HEK293 (cell line): ENCODE data around the gene DKKL1.

ENCODE experiments used
- ZBTB21 ChIP-seq: fragments of 450-650 bp; formaldehyde crosslinking; IDR thresholded peaks from 2 replicates; pipeline ENCODE4 v1.5.1; 2017; ENCODE audit warnings: missing biosample characterization, missing genetic modification characterization
- ZBTB7A ChIP-seq: fragments of 450-650 bp; formaldehyde crosslinking; IDR thresholded peaks from 2 replicates; pipeline ENCODE4 v1.5.1; 2016; ENCODE audit warnings: low read depth, missing biosample characterization, missing genetic modification characterization
- ZNF558 ChIP-seq: fragments of 450-650 bp; formaldehyde crosslinking; IDR thresholded peaks from 2 replicates; pipeline ENCODE4 v1.5.1; 2016; ENCODE audit warnings: missing biosample characterization, missing genetic modification characterization
- TF ChIP-seq, protein P1 (sequence below): fragments of 450-650 bp; formaldehyde crosslinking; IDR thresholded peaks from 2 replicates; pipeline ENCODE4 v1.5.1; 2016; ENCODE audit warnings: missing biosample characterization, missing genetic modification characterization
- TF ChIP-seq, protein P2 (sequence below): fragments of 450-650 bp; formaldehyde crosslinking; IDR thresholded peaks from 2 replicates; pipeline ENCODE4 v1.5.1; 2016; ENCODE audit warnings: missing biosample characterization, missing genetic modification characterization

GRCh38 chr19:49380391-49380790 is 16.7 kb downstream of the DKKL1 start:
- TF ChIP-seq ZBTB21 (tag by site-specific recombination) (no peak), ZNF558 (tag by site-specific recombination) (no peak), ZBTB7A (tag by site-specific recombination) (no peak)
- TF ChIP-seq, protein P1, sequence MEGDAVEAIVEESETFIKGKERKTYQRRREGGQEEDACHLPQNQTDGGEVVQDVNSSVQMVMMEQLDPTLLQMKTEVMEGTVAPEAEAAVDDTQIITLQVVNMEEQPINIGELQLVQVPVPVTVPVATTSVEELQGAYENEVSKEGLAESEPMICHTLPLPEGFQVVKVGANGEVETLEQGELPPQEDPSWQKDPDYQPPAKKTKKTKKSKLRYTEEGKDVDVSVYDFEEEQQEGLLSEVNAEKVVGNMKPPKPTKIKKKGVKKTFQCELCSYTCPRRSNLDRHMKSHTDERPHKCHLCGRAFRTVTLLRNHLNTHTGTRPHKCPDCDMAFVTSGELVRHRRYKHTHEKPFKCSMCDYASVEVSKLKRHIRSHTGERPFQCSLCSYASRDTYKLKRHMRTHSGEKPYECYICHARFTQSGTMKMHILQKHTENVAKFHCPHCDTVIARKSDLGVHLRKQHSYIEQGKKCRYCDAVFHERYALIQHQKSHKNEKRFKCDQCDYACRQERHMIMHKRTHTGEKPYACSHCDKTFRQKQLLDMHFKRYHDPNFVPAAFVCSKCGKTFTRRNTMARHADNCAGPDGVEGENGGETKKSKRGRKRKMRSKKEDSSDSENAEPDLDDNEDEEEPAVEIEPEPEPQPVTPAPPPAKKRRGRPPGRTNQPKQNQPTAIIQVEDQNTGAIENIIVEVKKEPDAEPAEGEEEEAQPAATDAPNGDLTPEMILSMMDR (tag by site-specific recombination), result no peak
- TF ChIP-seq, protein P2, sequence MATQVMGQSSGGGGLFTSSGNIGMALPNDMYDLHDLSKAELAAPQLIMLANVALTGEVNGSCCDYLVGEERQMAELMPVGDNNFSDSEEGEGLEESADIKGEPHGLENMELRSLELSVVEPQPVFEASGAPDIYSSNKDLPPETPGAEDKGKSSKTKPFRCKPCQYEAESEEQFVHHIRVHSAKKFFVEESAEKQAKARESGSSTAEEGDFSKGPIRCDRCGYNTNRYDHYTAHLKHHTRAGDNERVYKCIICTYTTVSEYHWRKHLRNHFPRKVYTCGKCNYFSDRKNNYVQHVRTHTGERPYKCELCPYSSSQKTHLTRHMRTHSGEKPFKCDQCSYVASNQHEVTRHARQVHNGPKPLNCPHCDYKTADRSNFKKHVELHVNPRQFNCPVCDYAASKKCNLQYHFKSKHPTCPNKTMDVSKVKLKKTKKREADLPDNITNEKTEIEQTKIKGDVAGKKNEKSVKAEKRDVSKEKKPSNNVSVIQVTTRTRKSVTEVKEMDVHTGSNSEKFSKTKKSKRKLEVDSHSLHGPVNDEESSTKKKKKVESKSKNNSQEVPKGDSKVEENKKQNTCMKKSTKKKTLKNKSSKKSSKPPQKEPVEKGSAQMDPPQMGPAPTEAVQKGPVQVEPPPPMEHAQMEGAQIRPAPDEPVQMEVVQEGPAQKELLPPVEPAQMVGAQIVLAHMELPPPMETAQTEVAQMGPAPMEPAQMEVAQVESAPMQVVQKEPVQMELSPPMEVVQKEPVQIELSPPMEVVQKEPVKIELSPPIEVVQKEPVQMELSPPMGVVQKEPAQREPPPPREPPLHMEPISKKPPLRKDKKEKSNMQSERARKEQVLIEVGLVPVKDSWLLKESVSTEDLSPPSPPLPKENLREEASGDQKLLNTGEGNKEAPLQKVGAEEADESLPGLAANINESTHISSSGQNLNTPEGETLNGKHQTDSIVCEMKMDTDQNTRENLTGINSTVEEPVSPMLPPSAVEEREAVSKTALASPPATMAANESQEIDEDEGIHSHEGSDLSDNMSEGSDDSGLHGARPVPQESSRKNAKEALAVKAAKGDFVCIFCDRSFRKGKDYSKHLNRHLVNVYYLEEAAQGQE (tag by site-specific recombination), result no peak
